HuH-7.5 (cell line): ENCODE measurements around the gene SKAP1.

Source experiments
- DNase-seq: peaks from one replicate; pipeline ENCODE4 v3.0.0; 2011; ENCODE audit warnings: low spot score

The SKAP1 gene

DNA sequence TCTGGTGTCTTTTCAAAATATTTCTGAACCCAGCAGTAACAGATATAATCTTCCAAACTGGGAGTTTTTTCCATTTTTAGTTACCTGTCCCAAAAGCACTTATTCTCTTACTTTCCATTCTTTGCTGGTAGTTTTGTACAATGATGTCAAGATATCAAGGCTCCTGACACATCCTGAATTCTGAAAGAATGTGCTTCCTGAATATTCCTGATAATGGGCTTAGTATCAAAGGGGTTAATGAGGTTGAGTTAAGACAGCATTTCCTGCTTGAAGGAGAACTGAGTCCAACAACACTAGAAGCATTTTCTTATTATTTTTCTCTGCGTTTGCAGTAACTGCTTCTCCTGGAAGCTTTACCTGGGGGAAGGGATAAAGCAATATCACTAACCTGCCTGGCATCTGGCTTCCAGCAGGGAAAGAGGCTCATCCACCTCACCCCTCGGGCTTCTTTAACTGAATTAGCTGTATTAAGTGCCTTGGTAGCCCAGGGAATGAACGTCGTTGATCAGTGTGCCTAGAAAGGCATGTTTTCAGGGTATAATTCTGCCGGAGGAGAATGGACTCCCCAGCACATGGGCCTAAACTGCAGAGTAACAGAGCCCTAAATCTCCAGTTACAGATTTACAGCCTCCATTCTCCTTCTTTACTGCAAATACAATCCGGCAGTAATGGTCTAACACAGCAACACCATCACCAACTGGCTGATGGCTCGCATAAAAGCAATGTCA lies 188.1 kb downstream of the SKAP1 start:
- no peak for DNase-seq

DNA sequence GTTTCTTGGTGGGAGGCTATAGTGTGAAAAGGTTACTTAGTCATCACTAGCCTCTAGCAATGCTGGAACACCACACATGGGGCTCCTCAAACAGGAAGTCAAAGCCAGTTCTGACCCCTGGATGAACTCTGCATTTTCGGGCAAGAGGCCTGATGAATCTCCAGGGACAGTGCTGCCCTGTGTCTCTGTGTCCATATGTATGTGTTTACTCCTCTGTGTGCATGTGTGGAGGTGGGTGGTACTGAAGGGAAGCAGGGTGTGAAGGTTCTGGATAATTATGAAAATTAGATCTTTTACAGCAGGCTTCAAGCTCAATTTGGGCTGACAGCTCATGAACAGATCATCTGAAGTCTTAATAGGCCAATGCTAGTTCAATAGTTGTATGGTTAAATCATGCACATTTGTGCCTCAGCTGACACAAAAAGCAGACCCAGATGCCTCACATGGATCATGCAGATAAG lies 188.9 kb downstream of the SKAP1 start:
- no peak for DNase-seq

DNA sequence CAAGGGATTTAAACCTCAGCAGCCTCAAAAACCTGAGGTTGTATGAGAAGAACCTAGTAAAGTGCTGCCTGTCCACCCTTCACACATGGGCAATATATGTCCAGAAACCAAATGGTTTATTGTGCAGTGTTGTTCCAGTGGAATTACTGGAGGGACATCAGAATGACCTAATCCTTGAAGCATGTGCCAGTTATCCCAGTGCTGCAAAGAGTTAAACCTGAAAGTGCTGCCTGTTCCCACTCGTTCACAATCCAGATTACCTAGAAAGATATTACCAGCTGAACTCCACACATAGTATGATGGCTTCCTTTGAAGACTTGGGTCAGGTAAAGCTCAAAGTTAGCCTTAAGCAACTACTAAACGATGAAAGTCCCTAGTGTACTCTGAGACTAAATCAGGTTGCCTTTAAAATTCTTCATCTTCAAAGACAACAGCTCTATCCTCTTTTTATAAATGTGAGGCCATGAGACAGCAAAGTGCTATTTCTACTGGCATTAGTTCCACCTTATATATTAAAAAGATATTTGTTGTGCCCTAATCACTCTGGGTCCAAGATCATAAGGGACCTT lies 189.4 kb downstream of the SKAP1 start:
- no peak for DNase-seq

DNA sequence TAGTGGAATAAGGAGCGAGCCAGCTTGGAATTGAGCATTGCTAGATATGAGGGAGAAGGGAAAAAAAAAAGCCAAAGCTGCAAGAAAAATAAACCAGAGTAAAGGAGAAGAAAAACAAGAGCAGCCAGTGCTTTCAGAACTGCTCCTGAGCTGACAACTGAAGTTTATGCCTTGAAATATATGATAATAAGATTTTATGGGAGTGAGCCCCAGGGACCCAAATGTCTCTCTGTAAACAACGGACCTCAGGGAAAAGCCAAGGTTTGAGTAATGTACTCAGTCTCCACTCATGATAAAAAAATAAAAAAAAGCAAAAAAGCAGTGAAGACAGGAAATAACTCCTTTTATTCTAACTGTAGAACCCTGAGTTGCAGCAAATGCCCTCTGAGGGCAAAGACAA lies 189.9 kb downstream of the SKAP1 start:
- DNase-seq = no peak

DNA sequence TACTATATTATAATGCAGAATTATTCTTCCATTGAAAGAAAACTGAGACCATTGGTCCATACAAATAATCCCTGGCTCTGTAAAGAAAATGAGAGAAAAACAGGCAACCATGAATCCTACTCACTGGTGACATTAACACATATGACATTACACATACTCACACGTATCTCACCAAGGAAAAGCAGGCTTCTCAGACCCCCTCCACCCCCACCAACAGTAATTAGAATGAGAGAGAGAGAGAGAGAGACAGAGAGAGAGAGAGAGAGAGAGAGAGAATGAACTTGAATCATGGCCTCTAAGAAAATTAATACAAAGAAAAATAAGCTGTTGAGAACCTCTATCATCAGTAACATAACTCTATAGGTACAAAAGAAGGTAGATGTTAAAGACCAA lies 190.4 kb downstream of the SKAP1 start:
- DNase-seq = no peak

DNA sequence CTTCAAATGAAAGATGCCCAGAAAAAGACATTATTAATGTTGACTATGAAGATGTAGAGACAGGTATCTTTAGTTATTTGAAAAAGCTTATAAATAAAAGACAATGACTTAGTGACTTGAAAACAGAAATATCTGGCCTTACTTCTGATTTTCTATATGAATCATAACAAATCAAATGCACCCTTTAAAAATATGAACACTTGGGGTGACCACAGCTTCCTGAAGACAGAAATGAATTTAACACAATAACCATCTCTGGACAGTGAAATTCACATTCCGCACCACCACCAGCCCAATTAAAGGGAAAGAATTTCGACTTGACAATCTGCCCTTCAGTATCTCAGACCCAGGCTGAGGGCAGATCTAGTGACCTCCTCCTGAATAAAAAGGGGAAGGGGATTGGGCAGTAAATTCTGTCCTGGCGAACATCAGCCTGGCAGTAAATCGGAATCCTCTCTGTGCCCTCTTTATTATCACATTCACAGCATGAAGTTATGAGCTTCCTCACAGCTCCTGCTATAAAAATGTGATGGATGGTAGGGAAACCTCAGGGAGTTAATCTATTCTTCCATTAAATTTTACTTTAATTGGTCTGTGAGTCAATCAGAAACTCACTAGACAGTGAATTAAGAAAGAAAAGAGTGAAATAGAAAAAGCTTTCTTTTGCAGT lies 190.9 kb downstream of the SKAP1 start:
- no peak for DNase-seq

DNA sequence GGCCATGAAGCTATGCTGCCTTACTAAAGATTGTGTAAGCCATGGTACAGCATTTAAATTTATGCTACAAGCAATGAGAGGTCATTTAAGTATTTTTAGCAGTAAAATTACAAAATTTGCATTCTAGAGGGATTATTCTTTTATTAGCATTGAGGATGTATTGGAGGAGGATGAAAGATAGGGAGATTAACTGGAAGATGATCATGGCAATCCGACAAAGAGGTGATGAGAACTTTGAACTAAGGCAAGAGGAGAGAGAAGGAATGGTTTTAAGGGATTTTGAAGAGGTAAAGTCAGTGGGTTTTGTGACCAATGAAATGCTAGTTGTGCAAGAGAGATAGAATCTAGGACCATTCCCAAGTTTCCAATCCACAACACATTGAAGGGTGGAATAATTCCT lies 192.6 kb downstream of the SKAP1 start:
- DNase-seq = no peak

DNA sequence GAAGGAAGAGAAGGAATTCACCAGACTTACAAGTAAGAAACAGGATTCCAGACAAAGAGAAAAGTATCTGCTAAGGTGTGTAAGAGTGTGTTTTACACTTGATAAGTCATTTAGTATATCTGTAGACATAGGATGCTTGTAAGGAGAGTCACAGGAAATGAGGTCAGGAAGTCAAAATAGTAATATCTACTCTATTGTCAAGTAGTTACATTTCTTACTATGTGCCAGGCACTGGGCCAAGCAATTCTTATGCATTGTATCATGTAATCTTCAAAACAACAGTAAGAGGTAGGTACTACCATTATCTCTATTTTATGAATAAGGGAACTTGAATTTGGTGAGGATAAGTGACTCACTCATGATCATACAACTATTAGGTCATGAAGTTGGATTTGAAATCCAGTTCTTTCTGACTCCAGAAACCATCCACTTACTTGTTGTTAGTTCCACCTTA lies 193.3 kb downstream of the SKAP1 start:
- DNase-seq = no peak

DNA sequence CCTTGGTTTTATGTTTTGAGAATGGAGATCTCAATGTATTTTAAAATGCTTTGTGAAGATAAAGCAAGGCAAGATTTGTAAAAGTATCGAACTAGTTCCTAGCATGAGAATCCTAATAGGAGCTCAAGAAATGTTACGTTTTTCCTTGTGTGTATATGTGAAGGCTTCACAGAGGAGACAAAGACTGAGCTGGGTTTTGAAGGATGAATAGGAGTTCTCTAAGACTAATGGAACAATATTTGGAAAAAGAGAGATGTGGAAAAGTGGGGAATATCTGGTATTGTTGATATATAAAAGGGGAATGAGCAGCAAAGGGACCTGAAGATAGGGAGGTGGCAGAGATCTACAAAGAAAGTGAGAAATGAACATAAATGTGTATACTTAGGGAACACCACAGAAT lies 195.1 kb downstream of the SKAP1 start:
- no peak for DNase-seq

DNA sequence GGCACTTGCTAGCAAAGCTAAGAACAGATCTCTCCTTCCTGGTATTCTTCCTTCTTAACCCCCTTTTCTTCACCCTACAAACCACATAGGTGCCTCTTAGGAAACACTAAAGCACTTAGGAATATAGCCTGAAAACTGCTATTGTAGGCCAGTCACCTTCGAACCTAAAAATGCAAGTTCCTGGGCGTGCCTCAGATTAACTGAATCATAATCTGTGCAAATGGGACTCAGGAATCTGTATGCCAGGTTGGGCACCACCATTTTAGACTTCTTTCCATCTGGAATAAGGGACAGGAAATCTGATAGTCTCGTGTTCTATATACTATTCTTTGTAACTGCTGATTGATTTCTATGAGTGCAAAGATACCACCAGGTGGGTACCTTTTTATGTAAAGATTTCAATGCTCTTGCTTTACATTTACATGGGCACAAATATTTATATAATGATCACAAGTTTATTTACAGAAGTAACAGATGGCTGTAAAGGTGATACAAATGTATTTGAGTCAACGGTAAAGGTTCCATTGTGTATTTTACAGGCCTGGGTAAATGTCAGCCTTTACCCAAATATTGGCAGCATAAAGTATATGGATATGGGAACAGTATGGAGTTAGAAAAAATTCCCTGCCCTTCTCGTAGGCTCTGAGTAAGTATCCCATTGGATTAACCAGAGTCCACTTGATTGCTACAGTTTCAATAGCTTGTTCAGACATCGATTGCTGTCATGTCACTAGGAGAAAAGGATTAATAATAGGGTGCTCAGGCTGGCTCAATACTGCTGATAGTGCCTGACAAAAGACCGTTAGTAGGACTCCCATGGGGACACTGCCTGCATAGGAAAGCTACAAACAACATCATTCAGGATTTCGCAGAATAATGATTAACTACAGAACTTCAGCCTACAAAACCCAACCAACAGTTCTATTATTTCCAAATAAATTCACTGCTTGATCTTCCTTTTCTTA lies 197.7 kb downstream of the SKAP1 start:
- DNase-seq = no peak

DNA sequence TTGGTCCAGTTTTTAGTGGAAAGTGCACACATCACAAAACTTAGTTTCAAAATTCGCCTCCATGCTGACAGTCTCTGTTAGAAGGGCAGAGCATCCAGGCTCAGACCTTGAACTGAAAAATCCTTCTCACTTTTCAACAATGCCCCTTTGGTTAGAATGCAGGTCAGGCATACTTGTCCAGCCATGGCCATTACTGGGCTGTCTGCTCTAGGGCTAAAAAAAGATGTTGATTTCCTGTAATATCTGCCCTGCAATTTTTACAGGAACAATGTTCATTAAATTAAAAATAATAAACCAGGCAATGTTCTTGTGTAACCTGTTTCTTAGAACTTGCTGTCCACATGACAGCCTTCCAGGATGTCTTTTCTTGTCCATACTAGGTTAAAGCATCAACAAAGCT lies 200.1 kb downstream of the SKAP1 start:
- DNase-seq = no peak

DNA sequence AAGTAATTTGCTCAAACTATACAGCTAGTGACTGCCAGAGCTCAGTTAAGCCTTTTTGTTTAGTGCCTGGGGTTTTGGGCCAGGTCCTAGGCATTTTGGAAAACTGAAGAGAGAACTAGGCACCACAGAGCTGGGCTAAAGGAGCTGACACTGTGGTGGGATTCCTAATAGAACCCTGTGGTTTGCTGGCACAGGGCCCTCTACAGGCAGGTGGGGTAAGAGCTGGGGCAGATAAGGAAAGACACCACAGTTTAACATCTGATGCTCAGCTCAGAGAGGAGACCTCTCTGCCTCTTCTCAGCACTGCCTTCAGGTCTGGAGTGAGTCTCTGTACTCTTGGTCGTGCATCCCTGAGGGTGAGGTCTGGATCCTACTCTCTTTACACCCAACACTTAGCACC lies 201.3 kb downstream of the SKAP1 start:
- DNase-seq = no peak

DNA sequence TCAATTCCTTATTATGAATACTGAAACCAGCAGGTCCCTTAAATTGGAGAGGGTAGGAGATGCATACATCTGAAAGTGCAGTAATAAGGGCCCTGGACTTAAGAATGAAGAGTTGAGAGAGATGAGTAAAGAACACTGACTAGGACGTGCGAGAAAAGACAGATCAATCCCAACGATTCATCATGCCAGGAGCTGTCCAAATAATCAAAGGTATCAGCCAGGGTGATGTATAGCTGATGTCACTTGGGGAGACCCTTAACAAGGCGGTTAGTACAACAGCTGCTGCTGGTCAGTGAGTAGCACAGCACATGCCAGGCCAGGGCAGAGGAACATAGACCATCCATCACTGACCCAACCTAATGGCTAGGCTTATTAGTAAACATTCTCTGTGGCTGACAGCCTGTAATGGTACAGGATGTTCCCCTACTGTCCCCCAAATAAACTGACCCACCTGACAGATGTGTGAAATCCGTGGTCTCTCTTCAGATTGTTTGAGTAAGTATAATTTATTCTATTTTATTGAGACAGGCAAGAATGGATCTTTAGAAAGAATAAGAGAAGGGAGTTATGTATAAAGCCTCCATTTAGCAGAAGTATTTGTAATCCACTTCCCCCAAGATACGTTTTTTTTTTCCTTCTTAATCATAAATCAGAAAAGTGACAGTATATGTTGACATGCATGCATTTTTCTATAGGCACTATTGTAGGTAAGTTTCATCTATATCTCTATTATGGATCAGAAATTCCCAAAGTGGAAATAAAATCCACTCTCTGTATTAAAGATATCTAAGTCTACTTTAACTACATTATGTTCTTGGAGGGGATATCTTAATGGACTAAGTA lies 204.1 kb downstream of the SKAP1 start:
- no peak for DNase-seq

DNA sequence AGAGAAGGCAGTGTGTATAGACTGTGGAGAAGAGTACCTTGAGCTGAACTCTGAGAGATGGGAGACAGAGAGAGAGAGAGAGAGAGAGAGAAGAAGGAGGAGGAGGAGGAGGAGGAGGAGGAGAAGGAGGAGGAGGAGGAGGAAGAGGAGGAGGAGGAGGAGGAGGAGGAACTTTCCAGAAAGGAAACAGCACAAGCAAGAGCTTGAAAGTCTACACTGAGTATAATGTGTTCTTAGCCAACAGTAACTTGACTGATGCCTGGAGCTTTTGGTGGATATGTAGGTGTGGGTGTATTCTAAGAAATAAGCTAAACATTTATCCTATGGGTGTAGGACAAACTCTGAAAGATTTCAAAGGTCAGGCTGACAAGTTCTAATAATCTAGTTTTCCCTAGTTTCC lies 206.1 kb downstream of the SKAP1 start:
- no peak for DNase-seq

DNA sequence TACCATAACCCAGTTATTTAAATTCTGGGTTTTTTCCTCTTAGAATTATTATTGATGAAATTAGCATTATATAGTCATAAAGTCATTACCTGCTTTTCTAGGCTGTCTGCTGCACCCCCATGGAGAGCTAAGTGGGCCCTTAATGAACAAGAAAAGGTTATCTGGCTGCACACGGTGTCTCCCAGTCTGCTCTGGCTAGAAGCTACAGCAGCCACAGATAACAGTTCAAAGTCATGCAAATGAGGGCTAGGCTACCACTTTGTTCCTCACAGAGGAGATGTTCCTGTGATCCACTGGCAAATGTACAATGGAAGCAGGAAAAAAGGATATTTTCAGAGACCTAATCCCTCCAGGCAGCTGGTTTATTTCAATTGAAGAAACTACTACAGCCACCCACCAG lies 210.4 kb downstream of the SKAP1 start:
- DNase-seq = no peak

DNA sequence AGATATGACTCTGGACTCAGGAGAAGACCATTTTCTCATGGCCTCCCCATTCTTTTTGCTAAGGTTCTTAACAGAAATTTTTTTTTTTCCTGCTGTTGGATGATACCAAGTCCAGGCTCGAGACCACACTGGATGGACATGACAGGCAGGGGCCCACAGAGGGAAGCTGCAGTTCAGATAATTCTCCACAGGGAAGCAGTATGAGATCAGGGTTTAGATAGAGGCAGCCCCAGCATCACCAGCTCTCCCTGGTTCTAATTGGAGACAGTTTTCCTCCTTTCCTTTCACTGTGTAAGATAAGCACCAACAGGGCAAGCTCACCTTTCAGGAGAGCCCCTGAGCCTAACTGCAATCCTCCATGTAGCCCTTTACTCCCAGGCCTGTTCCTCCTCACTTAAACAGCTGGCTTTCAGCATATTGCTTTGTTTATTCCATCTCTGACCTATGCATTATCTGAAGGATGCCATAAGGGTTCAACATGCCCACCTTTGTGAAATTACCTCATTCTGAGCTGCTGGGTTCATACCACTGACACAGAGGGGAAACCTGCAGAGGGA lies 214.4 kb downstream of the SKAP1 start:
- DNase-seq = peak; percentile 16

DNA sequence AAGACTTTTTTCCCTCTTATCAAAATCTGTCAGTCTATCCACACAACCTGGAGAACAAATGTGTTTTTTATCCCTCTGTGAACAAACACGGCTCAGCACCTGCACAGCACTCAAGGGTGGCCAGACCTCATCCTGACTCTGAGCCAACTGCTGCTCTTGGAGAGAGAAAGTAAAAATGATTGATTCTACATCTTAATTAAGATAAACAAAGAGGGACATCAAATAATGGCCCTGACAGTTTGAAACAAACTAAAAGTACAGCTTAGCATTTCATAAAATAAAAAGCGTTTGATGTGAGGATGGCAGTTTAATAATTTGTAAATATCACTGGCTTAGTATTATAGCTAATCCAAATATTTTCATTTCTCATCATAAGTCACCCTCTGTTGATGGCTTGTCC lies 216.2 kb downstream of the SKAP1 start:
- DNase-seq = no peak

DNA sequence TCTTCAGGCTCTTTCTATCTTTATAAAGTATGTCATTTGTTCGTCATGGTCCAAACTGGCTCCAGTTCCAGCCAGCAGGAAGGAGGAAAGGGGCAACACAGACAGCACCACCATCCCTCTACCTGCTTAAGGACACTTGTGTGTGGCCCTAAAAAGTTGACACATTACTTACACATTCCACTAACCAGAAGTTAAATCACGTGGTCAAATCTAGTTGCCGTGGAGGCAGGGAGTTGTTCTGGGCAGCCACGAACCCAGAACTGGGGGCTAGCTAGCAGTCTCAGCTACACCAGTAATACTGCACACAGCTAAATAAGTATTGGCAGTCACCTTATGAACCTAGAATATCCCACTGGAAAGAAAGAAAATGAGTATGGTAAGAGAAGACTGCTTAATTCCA lies 218.2 kb downstream of the SKAP1 start:
- no peak for DNase-seq

DNA sequence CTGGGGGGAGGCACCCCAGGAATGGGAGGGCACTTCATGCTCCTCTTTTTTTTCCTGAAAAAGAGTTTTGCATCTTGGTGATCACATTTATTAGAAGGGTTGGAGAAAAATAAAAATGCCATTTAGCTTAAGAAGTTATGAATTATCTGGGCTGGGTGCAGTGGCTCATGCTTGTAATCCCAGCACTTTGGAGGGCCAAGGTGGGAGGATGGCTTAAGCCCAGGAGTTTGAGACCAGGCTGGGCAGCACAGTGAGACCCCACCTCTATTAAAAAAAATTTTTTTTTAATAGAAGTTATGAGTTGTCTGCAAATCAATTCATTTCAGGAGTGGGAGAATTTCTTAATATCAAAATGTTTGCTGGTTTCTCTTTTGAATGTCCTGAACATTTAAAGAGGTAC lies 219.0 kb downstream of the SKAP1 start:
- no peak for DNase-seq

DNA sequence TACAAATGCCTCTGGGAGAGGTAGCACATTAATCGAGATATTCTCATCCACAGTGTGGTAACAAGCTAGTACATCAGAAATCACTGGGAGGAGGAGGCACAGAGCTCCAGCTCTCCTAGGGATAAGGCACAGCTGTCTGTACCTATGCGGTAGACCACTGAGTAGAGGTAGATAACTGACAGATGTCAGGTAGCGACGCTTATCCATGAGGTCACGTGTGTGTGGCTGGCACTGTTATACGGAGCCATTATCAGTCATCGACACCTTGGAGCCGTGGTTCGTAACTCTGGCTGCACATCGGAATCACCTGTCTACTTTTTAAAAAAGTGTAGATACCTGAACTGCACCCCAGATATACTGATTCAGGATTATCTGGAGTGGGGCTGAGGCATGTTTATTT lies 220.0 kb downstream of the SKAP1 start:
- DNase-seq = no peak
